Astrocyte of the spinal cord (primary cell): ENCODE results near the gene GNAI2.

Source experiments
- DNase-seq: peaks from one replicate; pipeline ENCODE4 v3.0.0; 2011; ENCODE audit warnings: low read depth, low spot score
- H3K4me3 ChIP-seq: 2 replicates; pipeline ENCODE4 v1.5.1; 2011; ENCODE audit warnings: low read depth, mild to moderate bottlenecking, low read length, moderate library complexity
- in situ Hi-C: cut with HindIII; loops from 2 replicates; pipeline ENCODE4 v1.10.0; 2017; ENCODE audit warnings: low sequenced_read_pairs
- TF ChIP-seq, protein P1 (sequence below): IDR thresholded peaks from 2 replicates; pipeline ENCODE4 v1.5.1; 2012; ENCODE audit warnings: low read depth, mild to moderate bottlenecking, low read length, inconsistent platforms

Gene GNAI2

DNA sequence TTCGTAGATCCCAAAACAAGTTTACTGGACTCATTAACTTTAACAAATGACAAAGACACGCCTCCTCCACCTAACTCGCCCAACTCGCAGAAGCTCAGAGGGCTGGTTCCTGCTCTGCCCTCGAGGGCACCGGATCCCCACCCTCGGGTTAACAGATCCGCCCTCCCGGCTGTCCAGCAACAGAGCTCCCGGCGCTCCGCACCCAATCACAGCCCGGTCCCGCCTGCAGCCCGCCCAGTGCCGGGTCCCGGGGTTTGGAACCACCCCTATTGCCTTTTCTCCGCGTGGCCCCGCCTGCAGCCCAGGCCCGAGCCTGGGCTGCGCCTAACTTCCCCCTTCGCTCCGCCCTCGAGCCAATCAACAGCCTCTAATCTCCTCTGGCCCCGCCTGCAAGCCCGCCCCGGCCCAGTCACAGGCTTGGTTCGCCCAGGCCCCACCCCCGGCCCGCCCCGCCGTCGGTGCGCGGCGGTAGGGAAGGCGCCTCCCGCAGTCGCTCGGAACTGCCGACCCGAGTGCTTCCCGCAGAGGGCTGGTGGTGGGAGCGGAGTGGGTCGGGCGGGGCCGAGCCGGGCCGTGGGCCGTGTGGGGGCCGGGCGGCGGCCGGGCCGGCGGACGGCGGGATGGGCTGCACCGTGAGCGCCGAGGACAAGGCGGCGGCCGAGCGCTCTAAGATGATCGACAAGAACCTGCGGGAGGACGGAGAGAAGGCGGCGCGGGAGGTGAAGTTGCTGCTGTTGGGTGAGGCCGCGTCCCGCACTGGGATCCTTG, at the start of gene GNAI2:
Gene GNAI2 (plus strand): TSS at position 489 of the 768 bp plus-strand sequence. CDS start 132 bp downstream, at position 621.
- TF ChIP-seq, protein P1, sequence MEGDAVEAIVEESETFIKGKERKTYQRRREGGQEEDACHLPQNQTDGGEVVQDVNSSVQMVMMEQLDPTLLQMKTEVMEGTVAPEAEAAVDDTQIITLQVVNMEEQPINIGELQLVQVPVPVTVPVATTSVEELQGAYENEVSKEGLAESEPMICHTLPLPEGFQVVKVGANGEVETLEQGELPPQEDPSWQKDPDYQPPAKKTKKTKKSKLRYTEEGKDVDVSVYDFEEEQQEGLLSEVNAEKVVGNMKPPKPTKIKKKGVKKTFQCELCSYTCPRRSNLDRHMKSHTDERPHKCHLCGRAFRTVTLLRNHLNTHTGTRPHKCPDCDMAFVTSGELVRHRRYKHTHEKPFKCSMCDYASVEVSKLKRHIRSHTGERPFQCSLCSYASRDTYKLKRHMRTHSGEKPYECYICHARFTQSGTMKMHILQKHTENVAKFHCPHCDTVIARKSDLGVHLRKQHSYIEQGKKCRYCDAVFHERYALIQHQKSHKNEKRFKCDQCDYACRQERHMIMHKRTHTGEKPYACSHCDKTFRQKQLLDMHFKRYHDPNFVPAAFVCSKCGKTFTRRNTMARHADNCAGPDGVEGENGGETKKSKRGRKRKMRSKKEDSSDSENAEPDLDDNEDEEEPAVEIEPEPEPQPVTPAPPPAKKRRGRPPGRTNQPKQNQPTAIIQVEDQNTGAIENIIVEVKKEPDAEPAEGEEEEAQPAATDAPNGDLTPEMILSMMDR, result no peak

GRCh38 chr3:50187750-50188149, 48.3 kb upstream of the GNAI2 start:
- no peak overlapping the region for H3K4me3 ChIP-seq
- in situ Hi-C loops, result no loop called here
- TF ChIP-seq, protein P1, result no peak
- no peak for DNase-seq

More for the DNA sequence above, at the start of gene GNAI2:
- H3K4me3 ChIP-seq, result peak within 1 kb of the TSS; percentile 95
- in situ Hi-C loops, result no loop called here
- peak; percentile 99 for DNase-seq

GRCh38 chr3:50189274-50189673, 46.7 kb upstream of the GNAI2 start:
- in situ Hi-C loops, result no loop called here
- TF ChIP-seq, protein P1, result peak; percentile 94
- DNase-seq, result peak; percentile 79
- H3K4me3 ChIP-seq, result no peak overlapping the region

DNA sequence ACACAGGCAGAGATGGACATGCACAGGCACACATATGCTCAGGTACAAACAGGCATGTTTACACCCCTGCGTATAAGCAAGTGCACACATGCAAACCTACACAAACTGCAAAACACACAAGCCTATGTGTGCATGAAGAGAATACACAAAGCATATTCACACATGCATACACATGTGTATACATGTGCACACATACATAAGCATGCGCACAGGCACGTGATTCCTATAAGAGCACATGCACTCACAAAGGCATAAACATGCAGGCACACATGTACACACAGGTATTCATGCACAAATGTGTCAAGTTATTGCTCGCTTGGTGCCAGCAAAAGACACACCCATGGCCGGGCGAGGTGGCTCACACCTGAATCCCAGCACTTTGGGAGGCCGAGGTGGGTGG, 46.0 kb upstream of the GNAI2 start:
- DNase-seq, result no peak
- no peak overlapping the region for H3K4me3 ChIP-seq
- in situ Hi-C loops, result no loop called here
- TF ChIP-seq, protein P1, result no peak

GRCh38 chr3:50190936-50191660, 44.9 kb upstream of the GNAI2 start, which contains the start of gene GNAT1:
GNAT1 (plus strand) TSS chr3:50191610; CDS start chr3:50191726, 116 bp downstream.
- no peak for DNase-seq
- TF ChIP-seq, protein P1, result no peak
- in situ Hi-C loops, result no loop called here
- H3K4me3 ChIP-seq, result no peak within 1 kb of the TSS

GRCh38 chr3:50192124-50192523, 43.9 kb upstream of the GNAI2 start:
- H3K4me3 ChIP-seq, result no peak overlapping the region
- in situ Hi-C loops, result no loop called here
- no peak for DNase-seq
- TF ChIP-seq, protein P1, result no peak
